ENCODE data around the gene DNAJC27. TPM values are rescaled to one million over a fixed set of nuclear protein-coding genes. Genes with fewer than 3 reads are reported as not detected.

Gene DNAJC27
- total RNA-seq, 1 experiment from 2014 or later = 5.1 TPM

GRCh38 chr2:24928036-24928435 is 43.7 kb downstream of the DNAJC27 start:
- Histone ChIP-seq H3K79me1 (ENCODE audit: insufficient read depth, low read depth, low read length, poor library complexity, severe bottlenecking) (no peaks in the 10 kb centered on the region), H3T11ph (ENCODE audit: low read length) (no peak overlapping the region), H3K18ac (ENCODE audit: insufficient read length, low read depth, low read length) (no peak overlapping the region), H3K9ac (ENCODE audit: extremely low read depth, insufficient read length, low read length) (no peak overlapping the region), H3K56ac (ENCODE audit: insufficient read length, low read depth, low read length) (no peak overlapping the region), H4K20me1 (ENCODE audit: control insufficient read depth, insufficient read depth, insufficient read length) (no peaks in the 10 kb centered on the region), H3K23ac (ENCODE audit: insufficient read length, low read depth, low read length) (no peak overlapping the region), H2BK12ac (ENCODE audit: insufficient read length, low read depth, low read length) (no peak overlapping the region), H3K14ac (ENCODE audit: insufficient read depth, low read length) (no peak overlapping the region), H4K8ac (replicated peaks; ENCODE audit: insufficient read length, low read depth, low read length) (no peak overlapping the region), H2BK15ac (ENCODE audit: low read depth, low read length) (no peak overlapping the region), H2AK5ac (ENCODE audit: insufficient read length, low read length) (no peak overlapping the region), H4K91ac (ENCODE audit: insufficient read length, low read depth, low read length) (no peak overlapping the region), H4K5ac (ENCODE audit: insufficient read length, low read depth, low read length) (no peak overlapping the region), H2BK20ac (ENCODE audit: low read depth, low read length, poor library complexity, severe bottlenecking) (no peak overlapping the region), H3K4ac (ENCODE audit: low read depth, low read length) (no peak overlapping the region), H3K79me2 (ENCODE audit: insufficient read depth, low read length) (no peaks in the 10 kb centered on the region), H3K23me2 (ENCODE audit: insufficient read length, low read depth, low read length, poor library complexity, severe bottlenecking) (no peaks in the 10 kb centered on the region), H2BK5ac (ENCODE audit: insufficient read length, low read length) (no peak overlapping the region), H3K27ac (ENCODE audit: insufficient read length, low read depth, low read length) (no peak overlapping the region), H3K27me3 (ENCODE audit: insufficient read depth, low read length) (no peaks in the 10 kb centered on the region), H3K4me2 (ENCODE audit: insufficient read depth, insufficient read length, low read length) (no peak overlapping the region), H3K4me1 (ENCODE audit: insufficient read depth, low read length) (no peaks in the 10 kb centered on the region; the same call in 1 of the 2 replicates), H3K9me3 (ENCODE audit: control insufficient read depth, low read depth, low read length) (no peaks in the 10 kb centered on the region), H2AFZ (ENCODE audit: low read length) (no peak overlapping the region), H2BK120ac (ENCODE audit: low read depth, low read length, poor library complexity, severe bottlenecking) (no peak overlapping the region)
- no peaks in the 10 kb centered on the region for H3K36me3 Mint-ChIP-seq (ENCODE audit: insufficient read depth in 1 of 3, low read depth in 3 of 3)
- no peaks in the 10 kb centered on the region for H3K9me3 Mint-ChIP-seq
- peak; percentile 44 for TF ChIP-seq CTCF (conservative IDR thresholded peaks at IDR 0.05)
- no peak for DNase-seq
- peaks cover 38 to 39% of the 10 kb centered on the region in 2 experiments for H3K4me1 Mint-ChIP-seq
- no peak overlapping the region for H3K27ac Mint-ChIP-seq
- no peaks in the 10 kb centered on the region; the same call in none of the 2 replicates for H3K27me3 Mint-ChIP-seq (ENCODE audit: low read depth)
- H3K4me3 Mint-ChIP-seq = no peak overlapping the region

All from H9 (cell line).